WTC11 (cell line): ENCODE measurements around the gene FUT8.

Experiments
- CBFB ChIP-seq: sonication (generic); formaldehyde crosslinking; IDR thresholded peaks from 2 replicates; pipeline ENCODE4 v1.8.1; 2022; ENCODE audit warnings: mild to moderate bottlenecking, low read depth, missing genetic modification reagents
- HMGXB4 ChIP-seq: sonication (generic); formaldehyde crosslinking; IDR thresholded peaks from 2 replicates; pipeline ENCODE4 v1.8.1; 2023; ENCODE audit warnings: mild to moderate bottlenecking, moderate library complexity, missing genetic modification reagents
- MLX ChIP-seq: sonication (generic); formaldehyde crosslinking; IDR thresholded peaks from 2 replicates; pipeline ENCODE4 v1.8.1; 2023; ENCODE audit warnings: mild to moderate bottlenecking, missing genetic modification reagents, moderate library complexity
- NFE2L1 ChIP-seq: sonication (generic); formaldehyde crosslinking; IDR thresholded peaks from 2 replicates; pipeline ENCODE4 v1.8.1; 2023; ENCODE audit warnings: missing genetic modification reagents

- TF ChIP-seq MLX (CRISPR knock-in tag) (no peak), HMGXB4 (CRISPR knock-in tag) (no peak), NFE2L1 (CRISPR knock-in tag) (no peak), CBFB (CRISPR knock-in tag) (no peak)
These were observed 64.4 kb downstream of the FUT8 start for GRCh38 chr14:65476942-65477318.
